HTR-8/SVneo (cell line): ENCODE results near the gene RPS19BP1.
"Not testable (repeated sequence)": the region's sequence is repeated elsewhere in the genome, so short reads cannot be mapped to it uniquely, and the experiment has no call there.

Experiments used
- DNase-seq: peaks from one replicate; pipeline ENCODE4 v3.0.0; 2011; ENCODE audit warnings: low spot score, mixed read lengths; ENCODE audit not compliant: insufficient read length
- FAIRE-seq: peaks from 2 replicates; lab custom pipeline; 2011; peaks lifted over from hg19 to GRCh38; lab: Jason Lieb, UNC

Gene RPS19BP1

GRCh38 chr22:39515266-39516050, 17.1 kb downstream of the RPS19BP1 start:
- FAIRE-seq (no peak), DNase-seq (no peak)

- no peak for DNase-seq
- no peak for FAIRE-seq
Observed at GRCh38 chr22:39514373-39514973, 18.1 kb downstream of the RPS19BP1 start.

GRCh38 chr22:39513791-39514190, 18.8 kb downstream of the RPS19BP1 start:
- FAIRE-seq = no peak

GRCh38 chr22:39512026-39512425, 20.5 kb downstream of the RPS19BP1 start:
- DNase-seq = no peak
- FAIRE-seq = no peak

More at GRCh38 chr22:39513791-39514190, 18.8 kb downstream of the RPS19BP1 start:
- no peak for DNase-seq

GRCh38 chr22:39511226-39511625, 21.3 kb downstream of the RPS19BP1 start:
- no peak for DNase-seq
- no peak for FAIRE-seq

- DNase-seq (no peak), FAIRE-seq (no peak)
Observed at GRCh38 chr22:39510529-39511149, 21.9 kb downstream of the RPS19BP1 start.

GRCh38 chr22:39508393-39508792, 24.2 kb downstream of the RPS19BP1 start:
- no peak for FAIRE-seq
- no peak for DNase-seq

- FAIRE-seq, DNase-seq: not testable (repeated sequence)
Observed at GRCh38 chr22:39507021-39507420, 25.5 kb downstream of the RPS19BP1 start.

- no peak for FAIRE-seq
Observed at GRCh38 chr22:39504071-39504470, 28.5 kb downstream of the RPS19BP1 start.

GRCh38 chr22:39503630-39504029, 28.9 kb downstream of the RPS19BP1 start:
- DNase-seq (no peak), FAIRE-seq (no peak)

More at GRCh38 chr22:39504071-39504470, 28.5 kb downstream of the RPS19BP1 start:
- no peak for DNase-seq

- FAIRE-seq = no peak
- no peak for DNase-seq
Observed at GRCh38 chr22:39502789-39503409, 29.6 kb downstream of the RPS19BP1 start.

- peak; percentile 97 for FAIRE-seq
Observed at GRCh38 chr22:39502109-39502788, 30.3 kb downstream of the RPS19BP1 start, which contains the start of gene MIEF1. Gene MIEF1 (plus strand): TSS chr22:39502290. CDS start chr22:39511295, 9,005 bp downstream.

GRCh38 chr22:39501644-39502108, 30.9 kb downstream of the RPS19BP1 start:
- no peak for DNase-seq
- no peak for FAIRE-seq

More at GRCh38 chr22:39502109-39502788, 30.3 kb downstream of the RPS19BP1 start, which contains the start of gene MIEF1:
- peak; percentile 93 for DNase-seq

GRCh38 chr22:39500101-39500500, 32.4 kb downstream of the RPS19BP1 start:
- no peak for DNase-seq
- FAIRE-seq = no peak

- DNase-seq = no peak
- no peak for FAIRE-seq
Observed at GRCh38 chr22:39498802-39499201, 33.7 kb downstream of the RPS19BP1 start.

GRCh38 chr22:39498368-39498767, 34.2 kb downstream of the RPS19BP1 start:
- FAIRE-seq (no peak), DNase-seq (no peak)

- DNase-seq (no peak), FAIRE-seq (no peak)
Observed at GRCh38 chr22:39497429-39497828, 35.1 kb downstream of the RPS19BP1 start.

GRCh38 chr22:39496131-39496838, 36.3 kb downstream of the RPS19BP1 start:
- FAIRE-seq (no peak), DNase-seq (no peak)

GRCh38 chr22:39494471-39495120, 38.0 kb downstream of the RPS19BP1 start:
- FAIRE-seq = no peak
- no peak for DNase-seq
